ENCODE results near the gene KCNMA1. TPM values are rescaled to one million over a fixed set of nuclear protein-coding genes. Genes with fewer than 3 reads are reported as not detected.

KCNMA1 gene
- total and polyA plus RNA-seq, 10 donors: 9.3 to 114 (median 51.5) TPM

GRCh38 chr10:77467422-77467963, 170.1 kb downstream of the KCNMA1 start:
- Histone ChIP-seq H3K27ac (no peak overlapping the region), H3K36me3 (no peaks in the 10 kb centered on the region), H3K27me3 (replicated peaks in 1 of 7) (no peaks in the 10 kb centered on the region), H3K9me3 (no peaks in the 10 kb centered on the region), H3K4me1 (no peaks in the 10 kb centered on the region), H3K4me3 (no peak overlapping the region)
- WGBS, 5 donors: 71 to 93% (median 78%) methylated on average over 6 of the region's 6 CpGs
- DNase-seq: no peak
- TF ChIP-seq, protein P1, sequence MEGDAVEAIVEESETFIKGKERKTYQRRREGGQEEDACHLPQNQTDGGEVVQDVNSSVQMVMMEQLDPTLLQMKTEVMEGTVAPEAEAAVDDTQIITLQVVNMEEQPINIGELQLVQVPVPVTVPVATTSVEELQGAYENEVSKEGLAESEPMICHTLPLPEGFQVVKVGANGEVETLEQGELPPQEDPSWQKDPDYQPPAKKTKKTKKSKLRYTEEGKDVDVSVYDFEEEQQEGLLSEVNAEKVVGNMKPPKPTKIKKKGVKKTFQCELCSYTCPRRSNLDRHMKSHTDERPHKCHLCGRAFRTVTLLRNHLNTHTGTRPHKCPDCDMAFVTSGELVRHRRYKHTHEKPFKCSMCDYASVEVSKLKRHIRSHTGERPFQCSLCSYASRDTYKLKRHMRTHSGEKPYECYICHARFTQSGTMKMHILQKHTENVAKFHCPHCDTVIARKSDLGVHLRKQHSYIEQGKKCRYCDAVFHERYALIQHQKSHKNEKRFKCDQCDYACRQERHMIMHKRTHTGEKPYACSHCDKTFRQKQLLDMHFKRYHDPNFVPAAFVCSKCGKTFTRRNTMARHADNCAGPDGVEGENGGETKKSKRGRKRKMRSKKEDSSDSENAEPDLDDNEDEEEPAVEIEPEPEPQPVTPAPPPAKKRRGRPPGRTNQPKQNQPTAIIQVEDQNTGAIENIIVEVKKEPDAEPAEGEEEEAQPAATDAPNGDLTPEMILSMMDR (IDR thresholded peaks at IDR 0.05 in 8 of 11, conservative IDR thresholded peaks at IDR 0.05 in 3 of 11): no peak
- TF ChIP-seq POLR2AphosphoS5 (IDR thresholded peaks at IDR 0.05): no peak
- TF ChIP-seq POLR2A (IDR thresholded peaks at IDR 0.05): no peak
- intact Hi-C loops (cut with DNase I; ENCODE audit: low total_unique reads): no loop called here

DNA sequence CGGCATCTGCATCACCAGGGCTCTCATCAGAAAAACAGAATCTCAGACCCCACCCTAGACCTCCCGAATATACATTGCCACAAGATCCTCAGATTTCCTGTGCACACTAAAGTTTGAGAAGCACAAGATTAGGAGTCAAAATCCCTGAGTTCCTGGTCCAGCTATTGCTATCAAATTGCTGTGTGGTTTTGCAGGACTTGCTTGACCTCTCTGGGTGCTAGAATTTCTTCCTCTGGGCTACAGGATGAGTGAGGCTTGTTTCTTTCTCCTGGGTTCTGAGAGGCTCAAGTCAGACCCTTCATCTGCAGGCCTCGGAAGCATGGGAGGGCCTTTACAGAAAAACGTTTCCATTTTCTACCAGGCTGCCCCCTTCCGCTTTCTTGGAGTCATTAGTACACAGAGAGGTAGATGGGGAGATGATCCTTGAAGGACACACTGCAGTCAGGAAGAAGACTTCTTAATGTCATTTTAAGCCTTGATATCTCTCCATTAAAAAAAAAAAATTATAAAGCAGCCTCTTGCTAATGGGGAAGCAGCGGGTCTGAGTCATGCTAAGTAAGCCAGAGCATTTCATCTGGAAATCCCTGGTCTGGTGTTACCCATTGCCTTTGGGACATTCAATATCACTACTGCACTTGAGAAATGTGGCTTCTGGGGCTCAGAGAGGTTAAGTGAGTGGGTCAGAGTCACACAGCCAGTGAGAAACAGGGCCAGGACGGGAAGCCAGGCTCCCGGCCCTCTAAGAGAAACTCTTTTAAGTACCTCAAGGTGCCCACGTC, 173.5 kb downstream of the KCNMA1 start:
- H3K9me3 ChIP-seq: no peaks in the 10 kb centered on the region
- intact Hi-C loops (cut with DNase I; ENCODE audit: low total_unique reads): no loop called here
- no peak overlapping the region for H3K27ac ChIP-seq
- 59 to 86% (median 78%) methylated on average over 9 of the region's 9 CpGs for WGBS, 5 donors
- no peak overlapping the region for H3K4me3 ChIP-seq
- no peaks in the 10 kb centered on the region for H3K27me3 ChIP-seq (replicated peaks in 1 of 7)
- TF ChIP-seq, protein P1 (IDR thresholded peaks at IDR 0.05 in 8 of 11, conservative IDR thresholded peaks at IDR 0.05 in 3 of 11): no peak
- TF ChIP-seq POLR2A (IDR thresholded peaks at IDR 0.05) (no peak), POLR2AphosphoS5 (IDR thresholded peaks at IDR 0.05) (no peak)
- no peaks in the 10 kb centered on the region for H3K36me3 ChIP-seq
- no peak for DNase-seq
- no peaks in the 10 kb centered on the region for H3K4me1 ChIP-seq

DNA sequence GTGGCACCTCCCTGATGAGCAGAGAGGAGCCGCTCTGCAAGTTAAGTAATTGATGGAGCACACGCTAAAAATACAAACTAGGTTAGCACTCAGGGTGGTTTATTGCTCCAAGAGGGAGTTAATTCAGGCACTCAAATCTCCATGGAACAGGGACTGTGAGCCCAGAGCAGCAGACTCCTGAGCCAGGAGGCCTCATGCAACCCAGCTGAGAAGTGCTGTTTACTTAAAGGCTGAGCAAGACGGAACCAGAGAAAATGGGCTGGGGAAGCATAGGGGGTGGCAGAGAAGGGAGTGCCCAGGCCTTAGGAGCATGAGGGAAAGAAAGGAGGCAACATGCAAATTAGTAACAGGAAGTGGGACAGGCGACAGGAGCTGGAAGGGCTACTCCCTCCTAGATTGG, 174.1 kb downstream of the KCNMA1 start:
- DNase-seq: no peak
- intact Hi-C loops (cut with DNase I; ENCODE audit: low total_unique reads): no loop called here
- no peaks in the 10 kb centered on the region for H3K27me3 ChIP-seq (replicated peaks in 1 of 7)
- TF ChIP-seq, protein P1 (IDR thresholded peaks at IDR 0.05 in 8 of 11, conservative IDR thresholded peaks at IDR 0.05 in 3 of 11): no peak
- TF ChIP-seq POLR2A (IDR thresholded peaks at IDR 0.05): no peak
- no peak for TF ChIP-seq POLR2AphosphoS5 (IDR thresholded peaks at IDR 0.05)
- no peak overlapping the region for H3K4me3 ChIP-seq
- H3K4me1 ChIP-seq: no peaks in the 10 kb centered on the region
- H3K27ac ChIP-seq: no peak overlapping the region
- no peaks in the 10 kb centered on the region for H3K9me3 ChIP-seq
- H3K36me3 ChIP-seq: no peaks in the 10 kb centered on the region
- 63 to 77% (median 72%) methylated on average over 4 of the region's 4 CpGs for WGBS, 5 donors

DNA sequence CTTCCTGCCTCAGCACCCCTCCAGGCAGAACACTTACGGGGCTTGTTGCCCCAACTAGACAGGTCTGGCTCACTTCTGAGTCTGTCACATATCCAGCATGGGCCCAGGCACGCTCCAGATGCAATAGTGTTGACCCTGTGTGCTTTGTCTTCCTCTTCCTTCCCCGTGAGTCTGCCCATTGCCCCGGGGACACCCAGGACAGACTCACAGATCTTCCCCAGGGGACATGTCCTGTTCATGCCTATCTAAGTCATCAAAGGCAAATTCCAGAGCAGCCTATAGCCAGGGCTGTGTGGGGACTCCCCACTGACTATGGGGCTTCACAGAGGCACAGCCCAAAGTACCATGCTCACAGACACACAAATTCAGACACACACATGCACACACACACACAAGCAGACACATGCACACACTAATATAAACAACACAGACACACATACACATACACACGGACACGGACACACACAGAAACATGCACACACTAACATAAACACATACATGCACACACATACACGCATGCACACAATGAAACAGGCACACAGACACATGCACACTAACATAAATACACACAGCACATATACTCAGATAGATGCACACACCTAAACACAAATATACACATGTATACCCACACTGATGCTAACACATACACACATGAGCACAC, 175.8 kb downstream of the KCNMA1 start:
- H3K27me3 ChIP-seq (replicated peaks in 1 of 7): peaks cover 0 to 8% (median 0%) of the 10 kb centered on the region in 7 donors
- no peak overlapping the region for H3K27ac ChIP-seq
- H3K4me1 ChIP-seq: no peaks in the 10 kb centered on the region
- H3K36me3 ChIP-seq: no peaks in the 10 kb centered on the region
- TF ChIP-seq, protein P1 (IDR thresholded peaks at IDR 0.05 in 8 of 11, conservative IDR thresholded peaks at IDR 0.05 in 3 of 11): no peak
- no peak for TF ChIP-seq POLR2A (IDR thresholded peaks at IDR 0.05)
- H3K4me3 ChIP-seq: no peak overlapping the region
- intact Hi-C loops (cut with DNase I; ENCODE audit: low total_unique reads): no loop called here
- 67 to 88% (median 76%) methylated on average over 7 of the region's 7 CpGs for WGBS, 5 donors
- H3K9me3 ChIP-seq: no peaks in the 10 kb centered on the region
- no peak for DNase-seq
